ENCODE data around the gene CSNK2A2. TPM values are rescaled to one million over a fixed set of nuclear protein-coding genes. Genes with fewer than 3 reads are reported as not detected.

CSNK2A2 gene
- total RNA-seq, 1 donor from 2014 or later: 53.2 TPM

Small RNA genes lying within 50 kb of the gene (small RNA-seq; reads per million reads assigned to genes)
- gene RN7SL645P: not detected

Other genes with a start within 250 kb of the CSNK2A2 start
- not detected for gene CNGB1, start 227.0 kb downstream of the CSNK2A2 start, total RNA-seq
- 3.1 TPM for gene ZNF319, start 197.4 kb downstream of the CSNK2A2 start, total RNA-seq
- gene USB1, start 196.7 kb downstream of the CSNK2A2 start, total RNA-seq: 2.1 TPM
- 15.1 TPM for gene MMP15, start 172.4 kb downstream of the CSNK2A2 start, total RNA-seq
- gene CFAP20, start 68.7 kb downstream of the CSNK2A2 start, total RNA-seq: 47.5 TPM
- not detected for gene PRSS54, start 96.9 kb upstream of the CSNK2A2 start, total RNA-seq
- 6.3 TPM for gene GINS3, start 194.4 kb upstream of the CSNK2A2 start, total RNA-seq

Data from skeletal muscle tissue (tissue), 2 donors.